AG04449 (cell line): Measurements from ENCODE around the gene EIPR1.

ENCODE experiments used
- CTCF ChIA-PET: fragments of 350-600 bp; formaldehyde crosslinking; extraction: SDS; loops from one replicate; lab custom pipeline; 2021; ENCODE audit warnings: antibody characterized with exemption; lab: Yijun Ruan, JAX
- POLR2A ChIA-PET: fragments of 400-600, 350-600 bp; formaldehyde crosslinking; extraction: SDS; loops from one replicate; lab custom pipeline; 2020; ENCODE audit warnings: antibody characterized with exemption, inconsistent platforms; lab: Yijun Ruan, JAX
- DNase-seq: peaks from one replicate; pipeline ENCODE4 v3.0.0-alpha.2; 2010; ENCODE audit warnings: low read depth, low spot score
- H3K4me3 ChIP-seq: 2 replicates; pipeline ENCODE4 v1.5.1; 2011; ENCODE audit warnings: low read depth, mild to moderate bottlenecking, control low read depth, low read length
- CTCF ChIP-seq: IDR thresholded peaks from one replicate; pipeline ENCODE4 v1.5.1; 2011; ENCODE audit warnings: mild to moderate bottlenecking, moderate library complexity, low read length, control low read depth, inconsistent platforms; ENCODE audit not compliant: insufficient read depth; ENCODE audit errors: missing control alignments

Gene EIPR1

GRCh38 chr2:3345621-3346020 lies 32.0 kb downstream of the EIPR1 start:
- CTCF ChIA-PET, result no interaction called here
- DNase-seq, result no peak
- no peak overlapping the region for H3K4me3 ChIP-seq
- POLR2A ChIA-PET, result no interaction called here
- no peak for TF ChIP-seq CTCF

- H3K4me3 ChIP-seq, result no peak overlapping the region
Observed at GRCh38 chr2:3344897-3345296, 32.7 kb downstream of the EIPR1 start.

GRCh38 chr2:3343012-3343411 lies 34.6 kb downstream of the EIPR1 start:
- ChIA-PET POLR2A (no interaction called here), CTCF (no interaction called here)
- no peak for TF ChIP-seq CTCF

More at GRCh38 chr2:3344897-3345296, 32.7 kb downstream of the EIPR1 start:
- TF ChIP-seq CTCF, result no peak
- DNase-seq, result no peak
- ChIA-PET CTCF (no interaction called here), POLR2A (no interaction called here)

GRCh38 chr2:3342324-3342723 lies 35.3 kb downstream of the EIPR1 start:
- ChIA-PET CTCF (no interaction called here), POLR2A (interaction anchor here (0.6 kb wide), 1 partner anchor 331 kb away, joined by 3 read pairs; no protein-coding TSS in a partner anchor)

More at GRCh38 chr2:3343012-3343411, 34.6 kb downstream of the EIPR1 start:
- no peak overlapping the region for H3K4me3 ChIP-seq
- DNase-seq, result no peak

GRCh38 chr2:3341336-3341735 lies 36.3 kb downstream of the EIPR1 start:
- POLR2A ChIA-PET, result no interaction called here
- no peak overlapping the region for H3K4me3 ChIP-seq
- no peak for DNase-seq
- TF ChIP-seq CTCF, result no peak
- CTCF ChIA-PET, result no interaction called here

More at GRCh38 chr2:3342324-3342723, 35.3 kb downstream of the EIPR1 start:
- no peak overlapping the region for H3K4me3 ChIP-seq
- no peak for DNase-seq
- no peak for TF ChIP-seq CTCF

- TF ChIP-seq CTCF, result no peak
- DNase-seq, result no peak
- H3K4me3 ChIP-seq, result no peak overlapping the region
- ChIA-PET CTCF (no interaction called here), POLR2A (no interaction called here)
Observed at GRCh38 chr2:3340144-3340543, 37.5 kb downstream of the EIPR1 start.
